ENCODE measurements around the gene LHFPL5. TPM values are rescaled to one million over a fixed set of nuclear protein-coding genes. Genes with fewer than 3 reads are reported as not detected.
A peak's percentile ranks its signal among the peaks of the same experiment; 100 is the strongest.

LHFPL5 gene
- total RNA-seq, 3 donors from 2014 or later = 0.19 TPM; not detected in 2

DNA sequence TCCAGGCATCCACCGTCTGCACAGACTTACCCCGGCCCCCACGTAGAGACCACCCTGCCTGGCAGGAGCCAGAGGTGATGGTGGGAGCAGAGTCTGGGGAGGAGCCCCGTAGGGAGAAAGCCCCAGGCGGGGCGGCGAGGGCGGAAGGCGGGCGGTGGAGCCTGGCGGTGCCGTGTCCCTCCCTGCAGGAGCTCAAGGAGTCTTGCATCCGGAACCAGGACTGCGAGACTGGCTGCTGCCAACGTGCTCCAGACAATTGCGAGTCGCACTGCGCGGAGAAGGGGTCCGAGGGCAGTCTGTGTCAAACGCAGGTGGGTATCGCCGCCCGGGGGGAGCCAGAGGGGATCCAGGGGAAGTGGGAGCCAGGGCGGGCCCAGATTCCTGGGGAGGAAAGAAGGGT is 18.3 kb upstream of the LHFPL5 start:
- ATAC-seq (peak; percentile 21), DNase-seq (no peak)
- TF ChIP-seq, protein P1, sequence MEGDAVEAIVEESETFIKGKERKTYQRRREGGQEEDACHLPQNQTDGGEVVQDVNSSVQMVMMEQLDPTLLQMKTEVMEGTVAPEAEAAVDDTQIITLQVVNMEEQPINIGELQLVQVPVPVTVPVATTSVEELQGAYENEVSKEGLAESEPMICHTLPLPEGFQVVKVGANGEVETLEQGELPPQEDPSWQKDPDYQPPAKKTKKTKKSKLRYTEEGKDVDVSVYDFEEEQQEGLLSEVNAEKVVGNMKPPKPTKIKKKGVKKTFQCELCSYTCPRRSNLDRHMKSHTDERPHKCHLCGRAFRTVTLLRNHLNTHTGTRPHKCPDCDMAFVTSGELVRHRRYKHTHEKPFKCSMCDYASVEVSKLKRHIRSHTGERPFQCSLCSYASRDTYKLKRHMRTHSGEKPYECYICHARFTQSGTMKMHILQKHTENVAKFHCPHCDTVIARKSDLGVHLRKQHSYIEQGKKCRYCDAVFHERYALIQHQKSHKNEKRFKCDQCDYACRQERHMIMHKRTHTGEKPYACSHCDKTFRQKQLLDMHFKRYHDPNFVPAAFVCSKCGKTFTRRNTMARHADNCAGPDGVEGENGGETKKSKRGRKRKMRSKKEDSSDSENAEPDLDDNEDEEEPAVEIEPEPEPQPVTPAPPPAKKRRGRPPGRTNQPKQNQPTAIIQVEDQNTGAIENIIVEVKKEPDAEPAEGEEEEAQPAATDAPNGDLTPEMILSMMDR (IDR thresholded peaks at IDR 0.05) = no peak
- no peaks in the 10 kb centered on the region for H3K9me3 ChIP-seq
- H3K4me3 ChIP-seq = no peak overlapping the region
- intact Hi-C loops (cut with DNase I, micrococcal nuclease) = no loop called here
- no peaks in the 10 kb centered on the region for H3K36me3 ChIP-seq (ENCODE audit: low read depth)
- no peaks in the 10 kb centered on the region for H3K4me1 ChIP-seq (ENCODE audit: low read depth)

DNA sequence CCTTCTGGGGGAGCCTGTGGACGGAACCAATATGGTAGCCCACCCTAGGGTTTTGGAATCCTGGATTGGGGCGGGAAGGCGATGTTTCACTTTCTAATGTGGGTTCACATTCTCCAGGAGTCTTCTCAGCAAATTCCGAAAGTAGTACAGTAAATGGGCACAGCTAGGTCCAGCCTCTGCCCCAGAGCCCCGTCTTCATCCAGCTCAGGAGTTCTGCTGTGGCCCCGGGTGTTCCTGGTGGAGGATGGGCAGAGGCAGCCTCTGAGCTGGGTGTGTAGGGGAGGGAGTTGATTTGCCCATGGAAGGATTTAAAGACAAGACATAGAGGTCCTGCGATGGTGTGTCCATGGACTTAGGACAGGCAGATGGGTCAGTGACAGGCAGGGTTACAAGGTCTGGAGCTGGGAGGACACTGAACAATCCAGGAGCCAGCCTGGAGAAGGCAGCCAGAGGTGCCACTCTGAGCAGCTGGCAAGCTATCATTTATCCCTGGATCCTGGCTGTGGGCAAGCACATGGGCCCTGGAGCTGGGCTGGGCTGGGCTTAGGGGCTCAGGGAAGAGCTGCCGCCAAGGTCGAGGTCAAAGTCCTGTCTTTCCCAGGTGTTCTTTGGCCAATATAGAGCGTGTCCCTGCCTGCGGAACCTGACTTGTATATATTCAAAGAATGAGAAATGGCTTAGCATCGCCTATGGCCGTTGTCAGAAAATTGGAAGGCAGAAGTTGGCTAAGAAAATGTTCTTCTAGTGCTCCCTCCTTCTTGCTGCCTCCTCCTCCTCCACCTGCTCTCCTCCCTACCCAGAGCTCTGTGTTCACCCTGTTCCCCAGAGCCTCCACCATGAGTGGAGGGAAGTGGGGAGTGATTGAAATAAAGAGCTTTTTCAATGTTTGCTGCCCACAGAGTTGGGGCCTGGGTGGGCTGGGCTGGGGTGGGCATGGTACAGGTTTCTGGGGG is 17.6 kb upstream of the LHFPL5 start:
- ATAC-seq = peak; percentile 23
- Histone ChIP-seq H3K4me1 (ENCODE audit: low read depth) (no peaks in the 10 kb centered on the region), H3K9me3 (no peaks in the 10 kb centered on the region), H3K4me3 (no peak overlapping the region), H3K36me3 (ENCODE audit: low read depth) (no peaks in the 10 kb centered on the region)
- DNase-seq = no peak
- intact Hi-C loops (cut with DNase I, micrococcal nuclease) = no loop called here
- TF ChIP-seq, protein P1 (IDR thresholded peaks at IDR 0.05) = no peak

DNA sequence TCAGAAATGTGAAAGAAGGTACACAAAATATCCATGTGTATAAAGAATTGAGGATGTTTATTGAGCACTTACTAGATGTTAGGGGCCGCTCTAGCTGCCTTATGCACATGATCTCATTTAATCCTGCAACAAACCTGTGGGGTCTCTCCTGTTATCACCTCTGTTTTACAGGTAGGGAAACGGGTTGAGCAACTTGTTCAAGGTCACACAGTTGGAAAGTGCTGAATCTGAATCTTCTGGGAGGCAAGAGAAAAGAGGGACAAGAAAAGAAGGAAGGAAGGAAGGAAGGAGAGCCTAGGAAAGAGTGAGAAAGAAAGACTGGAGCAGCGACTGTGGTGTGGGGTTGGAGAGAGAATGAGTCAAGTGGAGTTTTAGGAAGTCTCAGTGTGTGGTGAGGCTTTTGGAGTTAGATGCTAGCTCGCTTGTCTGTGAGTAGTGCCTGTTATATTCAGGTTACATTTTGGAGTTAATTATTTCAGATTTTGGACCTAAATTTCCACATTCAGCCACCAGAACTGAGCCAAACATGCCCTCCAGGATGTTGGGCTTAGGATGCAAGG is 16.6 kb upstream of the LHFPL5 start:
- ATAC-seq = no peak
- Histone ChIP-seq H3K36me3 (ENCODE audit: low read depth) (no peaks in the 10 kb centered on the region), H3K9me3 (no peaks in the 10 kb centered on the region), H3K4me3 (no peak overlapping the region), H3K4me1 (ENCODE audit: low read depth) (no peaks in the 10 kb centered on the region)
- TF ChIP-seq, protein P1 (IDR thresholded peaks at IDR 0.05) = no peak
- DNase-seq = no peak
- intact Hi-C loops (cut with DNase I, micrococcal nuclease) = no loop called here

DNA sequence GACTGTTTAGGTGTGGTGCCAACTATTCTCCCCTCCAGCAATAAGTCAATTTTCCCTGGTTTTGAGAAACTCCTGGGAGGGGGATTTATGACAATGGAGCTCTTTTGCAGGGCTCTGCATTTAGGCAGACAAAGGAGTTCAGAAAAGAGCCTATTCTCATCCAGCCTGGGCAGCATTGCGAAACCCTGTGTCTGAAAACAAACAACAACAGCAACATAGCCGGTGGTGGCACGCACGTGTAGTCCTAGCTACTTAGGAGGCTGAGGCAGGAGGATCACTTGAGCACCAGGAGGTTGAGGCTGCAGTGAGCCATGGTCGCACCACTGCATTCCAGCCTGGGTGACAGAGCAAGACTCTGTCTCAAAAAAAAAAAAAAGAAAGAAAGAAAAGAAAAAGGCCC is 14.5 kb upstream of the LHFPL5 start:
- no peak overlapping the region for H3K4me3 ChIP-seq
- intact Hi-C loops (cut with DNase I, micrococcal nuclease) = no loop called here
- DNase-seq (no peak), ATAC-seq (no peak)
- TF ChIP-seq, protein P1 (IDR thresholded peaks at IDR 0.05) = no peak
- H3K9me3 ChIP-seq = no peaks in the 10 kb centered on the region
- no peaks in the 10 kb centered on the region for H3K4me1 ChIP-seq (ENCODE audit: low read depth)
- H3K36me3 ChIP-seq (ENCODE audit: low read depth) = no peaks in the 10 kb centered on the region

DNA sequence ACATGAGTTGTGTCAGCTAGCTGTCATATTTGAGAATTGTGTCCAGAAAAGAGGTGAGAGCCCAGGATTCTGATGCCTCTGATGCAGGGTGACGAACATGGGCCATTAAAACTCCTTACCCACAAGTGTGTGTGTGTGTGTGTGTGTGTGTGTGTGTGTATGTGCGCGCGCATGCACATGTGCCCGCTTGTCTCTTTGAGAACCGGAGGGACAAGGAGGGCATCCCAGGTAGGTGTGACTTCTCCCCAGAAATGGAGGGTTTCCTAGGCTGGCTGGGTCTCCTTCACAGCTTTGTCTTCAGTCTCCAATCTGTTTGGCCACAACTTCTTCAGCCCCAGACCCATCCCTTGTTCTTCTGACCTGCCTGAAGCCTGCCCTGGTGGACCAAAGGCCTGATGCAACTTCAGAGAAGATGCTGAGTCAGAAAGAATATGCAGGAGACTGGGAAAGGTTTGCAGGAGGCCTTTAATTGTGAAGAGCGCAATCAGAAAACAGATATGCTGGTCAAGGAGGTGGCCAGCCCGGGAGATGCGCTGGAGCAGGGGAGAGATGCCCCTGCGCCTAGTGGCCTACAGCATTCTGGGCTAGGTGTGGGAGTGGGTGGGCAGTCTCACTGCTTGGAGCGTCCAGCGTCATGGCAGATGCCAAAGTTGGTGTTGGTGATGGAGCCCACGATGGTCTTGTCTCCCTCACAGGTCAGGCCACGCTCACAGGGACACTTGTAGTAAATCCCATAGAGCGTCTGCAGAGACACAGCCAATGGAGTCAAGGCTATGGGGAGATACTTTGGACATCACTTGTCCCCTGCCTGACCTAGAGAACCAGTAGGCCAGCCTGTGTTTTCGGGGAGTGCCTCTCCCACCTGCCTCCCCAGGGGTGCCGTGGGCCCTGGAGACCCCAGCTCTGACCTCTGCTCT is 10.4 kb upstream of the LHFPL5 start:
- intact Hi-C loops (cut with DNase I, micrococcal nuclease) = no loop called here
- Histone ChIP-seq H3K9me3 (no peaks in the 10 kb centered on the region), H3K36me3 (ENCODE audit: low read depth) (no peaks in the 10 kb centered on the region), H3K4me3 (no peak overlapping the region), H3K4me1 (ENCODE audit: low read depth) (no peaks in the 10 kb centered on the region)
- TF ChIP-seq, protein P1 (IDR thresholded peaks at IDR 0.05) = no peak
- no peak for ATAC-seq
- no peak for DNase-seq
